Measurements from ENCODE around the gene PLCH2. TPM values are rescaled to one million over a fixed set of nuclear protein-coding genes. Genes with fewer than 3 reads are reported as not detected.

Gene PLCH2
- total and polyA plus RNA-seq, 2 of the 13 experiments (the other 11 are each of a cell fraction or from before 2014, with no cell fraction given), result 0.15 to 0.67 TPM

DNA sequence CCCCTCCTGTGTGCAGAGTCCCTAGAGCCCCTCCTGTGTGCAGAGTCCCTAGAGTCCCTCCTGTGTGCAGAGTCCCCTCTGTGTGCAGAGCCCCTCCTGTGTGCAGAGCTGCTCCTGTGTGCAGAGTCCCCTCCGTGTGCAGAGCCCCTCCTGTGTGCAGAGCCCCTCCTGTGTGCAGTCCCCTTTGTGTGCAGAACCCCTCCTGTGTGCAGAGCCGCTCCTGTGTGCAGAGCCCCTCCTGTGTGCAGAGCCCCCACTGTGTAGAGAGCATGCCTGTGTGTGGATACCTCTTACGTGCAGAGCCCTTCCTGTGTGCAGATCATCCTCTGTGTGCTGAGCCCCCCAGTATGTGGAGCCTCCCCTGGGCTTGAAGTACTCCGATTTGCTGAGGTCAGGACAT, 62.3 kb downstream of the PLCH2 start:
- no TSS peak for BruUV-seq (replicated peaks)

More for the DNA sequence above, 62.3 kb downstream of the PLCH2 start:
- Histone ChIP-seq H3K79me2 (ENCODE audit: insufficient read depth, low read length) (no peaks in the 10 kb centered on the region), H3K4me1 (ENCODE audit: insufficient read depth, low read length) (peaks cover 25% of the 10 kb centered on the region), H3K4me2 (ENCODE audit: low read depth, low read length) (no peak overlapping the region), H3K9me3 (ENCODE audit: low read length) (no peaks in the 10 kb centered on the region), H2AFZ (ENCODE audit: low read length) (no peak overlapping the region), H3K27ac (ENCODE audit: extremely low read length, insufficient read depth, low read length) (no peak overlapping the region), H3K9ac (ENCODE audit: insufficient read depth, low read depth, low read length) (no peak overlapping the region), H3K36me3 (replicated peaks in 1 of 2; ENCODE audit: control insufficient read depth in 1 of 2, insufficient read depth in 2 of 2, low read length in 2 of 2) (no peaks in the 10 kb centered on the region), H4K20me1 (ENCODE audit: insufficient read depth, low read length) (no peaks in the 10 kb centered on the region), H3K4me3 (replicated peaks in 1 of 3; ENCODE audit: insufficient read depth in 1 of 3, low read depth in 2 of 3, low read length in 3 of 3) (no peak overlapping the region), H3K27me3 (ENCODE audit: control insufficient read depth in 1 of 2, insufficient read depth in 2 of 2, low read length in 2 of 2) (peaks cover 13 to 41% of the 10 kb centered on the region in 2 experiments; a peak in 4 of 5 replicates)
- in situ Hi-C loops (cut with HindIII; ENCODE audit: extremely low pct_ligation_motif_present, low pct_unique_long_range_greater_than_20kb) (no loop called here), intact Hi-C loops (cut with micrococcal nuclease; ENCODE audit: unreplicated experiment) (no loop called here)
- WGBS (ENCODE audit: low lambda C conversion rate), result 0% methylated on average over 2 of the region's 4 CpGs
- TF ChIP-seq, protein P1, sequence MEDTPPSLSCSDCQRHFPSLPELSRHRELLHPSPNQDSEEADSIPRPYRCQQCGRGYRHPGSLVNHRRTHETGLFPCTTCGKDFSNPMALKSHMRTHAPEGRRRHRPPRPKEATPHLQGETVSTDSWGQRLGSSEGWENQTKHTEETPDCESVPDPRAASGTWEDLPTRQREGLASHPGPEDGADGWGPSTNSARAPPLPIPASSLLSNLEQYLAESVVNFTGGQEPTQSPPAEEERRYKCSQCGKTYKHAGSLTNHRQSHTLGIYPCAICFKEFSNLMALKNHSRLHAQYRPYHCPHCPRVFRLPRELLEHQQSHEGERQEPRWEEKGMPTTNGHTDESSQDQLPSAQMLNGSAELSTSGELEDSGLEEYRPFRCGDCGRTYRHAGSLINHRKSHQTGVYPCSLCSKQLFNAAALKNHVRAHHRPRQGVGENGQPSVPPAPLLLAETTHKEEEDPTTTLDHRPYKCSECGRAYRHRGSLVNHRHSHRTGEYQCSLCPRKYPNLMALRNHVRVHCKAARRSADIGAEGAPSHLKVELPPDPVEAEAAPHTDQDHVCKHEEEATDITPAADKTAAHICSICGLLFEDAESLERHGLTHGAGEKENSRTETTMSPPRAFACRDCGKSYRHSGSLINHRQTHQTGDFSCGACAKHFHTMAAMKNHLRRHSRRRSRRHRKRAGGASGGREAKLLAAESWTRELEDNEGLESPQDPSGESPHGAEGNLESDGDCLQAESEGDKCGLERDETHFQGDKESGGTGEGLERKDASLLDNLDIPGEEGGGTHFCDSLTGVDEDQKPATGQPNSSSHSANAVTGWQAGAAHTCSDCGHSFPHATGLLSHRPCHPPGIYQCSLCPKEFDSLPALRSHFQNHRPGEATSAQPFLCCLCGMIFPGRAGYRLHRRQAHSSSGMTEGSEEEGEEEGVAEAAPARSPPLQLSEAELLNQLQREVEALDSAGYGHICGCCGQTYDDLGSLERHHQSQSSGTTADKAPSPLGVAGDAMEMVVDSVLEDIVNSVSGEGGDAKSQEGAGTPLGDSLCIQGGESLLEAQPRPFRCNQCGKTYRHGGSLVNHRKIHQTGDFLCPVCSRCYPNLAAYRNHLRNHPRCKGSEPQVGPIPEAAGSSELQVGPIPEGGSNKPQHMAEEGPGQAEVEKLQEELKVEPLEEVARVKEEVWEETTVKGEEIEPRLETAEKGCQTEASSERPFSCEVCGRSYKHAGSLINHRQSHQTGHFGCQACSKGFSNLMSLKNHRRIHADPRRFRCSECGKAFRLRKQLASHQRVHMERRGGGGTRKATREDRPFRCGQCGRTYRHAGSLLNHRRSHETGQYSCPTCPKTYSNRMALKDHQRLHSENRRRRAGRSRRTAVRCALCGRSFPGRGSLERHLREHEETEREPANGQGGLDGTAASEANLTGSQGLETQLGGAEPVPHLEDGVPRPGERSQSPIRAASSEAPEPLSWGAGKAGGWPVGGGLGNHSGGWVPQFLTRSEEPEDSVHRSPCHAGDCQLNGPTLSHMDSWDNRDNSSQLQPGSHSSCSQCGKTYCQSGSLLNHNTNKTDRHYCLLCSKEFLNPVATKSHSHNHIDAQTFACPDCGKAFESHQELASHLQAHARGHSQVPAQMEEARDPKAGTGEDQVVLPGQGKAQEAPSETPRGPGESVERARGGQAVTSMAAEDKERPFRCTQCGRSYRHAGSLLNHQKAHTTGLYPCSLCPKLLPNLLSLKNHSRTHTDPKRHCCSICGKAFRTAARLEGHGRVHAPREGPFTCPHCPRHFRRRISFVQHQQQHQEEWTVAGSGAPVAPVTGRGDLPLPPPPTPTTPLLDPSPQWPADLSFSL (CRISPR knock-in tag; IDR thresholded peaks at IDR 0.05), result no peak
- 0 out of 2 replicates have a peak, but pooled peaks have one; percentile 36 for TF ChIP-seq ZSCAN21 (CRISPR knock-in tag; IDR thresholded peaks at IDR 0.05; ENCODE audit: borderline replicate concordance)
- DNase-seq (ENCODE audit: low spot score) (no peak), FAIRE-seq (no peak), ATAC-seq (no peak)
- ChIA-PET POLR2A (no interaction called here), CTCF (ENCODE audit: low intra/inter-chr PET ratio, low total read pairs) (no interaction called here)

Measured in HepG2 (cell line).